Stimulated activated CD8-positive, alpha-beta memory T cell treated with anti-CD3 and anti-CD28 coated beads, Interleukin-7, amount 100 ng/mL, for 4 hours (primary cell): ENCODE results near the gene MTREX.

Experiments
- DNase-seq, 2 donors: peaks; one replicate each; pipeline ENCODE4 v3.0.0-alpha.2; 2020; ENCODE audit warnings: low read depth in 2 of 2

Gene MTREX

DNA sequence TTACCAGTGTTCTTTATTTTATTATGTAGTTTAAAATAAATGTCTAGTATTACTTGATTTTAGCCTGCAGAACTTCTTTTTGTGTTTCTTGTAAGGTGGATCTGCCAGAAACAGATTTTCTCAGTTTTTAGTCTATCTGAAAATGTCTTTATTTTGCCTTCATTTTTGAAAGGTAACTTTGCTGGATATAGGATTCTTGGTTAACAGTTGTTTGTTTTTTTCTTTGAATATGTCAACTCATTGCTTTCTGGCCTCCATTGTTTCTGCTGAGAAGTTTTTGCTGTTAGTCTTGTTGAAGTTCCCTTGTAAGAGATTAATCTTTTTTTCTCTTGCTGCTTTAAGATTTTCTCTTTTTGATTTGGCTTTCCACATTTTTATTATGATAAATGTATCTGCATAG lies 75.5 kb downstream of the MTREX start:
- no peak for DNase-seq

DNA sequence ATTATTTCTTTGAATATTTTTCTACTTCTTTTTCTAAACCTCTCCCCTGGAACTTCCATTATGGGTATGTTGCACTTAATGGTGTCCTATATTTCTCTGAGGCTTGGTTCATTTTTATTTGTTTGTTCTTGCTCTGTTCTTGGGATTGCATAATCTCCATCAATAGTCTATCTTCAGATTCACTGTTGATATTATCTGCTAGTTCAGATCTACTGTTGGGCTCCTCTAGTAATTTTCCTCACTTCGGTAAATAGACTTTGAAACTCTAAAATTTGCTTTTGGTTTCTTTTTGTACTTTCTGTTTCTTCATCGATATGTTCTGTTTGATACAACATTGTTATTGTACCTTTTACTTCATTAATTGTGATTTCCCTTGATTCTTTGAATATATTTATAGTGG lies 76.3 kb downstream of the MTREX start:
- no peak for DNase-seq

DNA sequence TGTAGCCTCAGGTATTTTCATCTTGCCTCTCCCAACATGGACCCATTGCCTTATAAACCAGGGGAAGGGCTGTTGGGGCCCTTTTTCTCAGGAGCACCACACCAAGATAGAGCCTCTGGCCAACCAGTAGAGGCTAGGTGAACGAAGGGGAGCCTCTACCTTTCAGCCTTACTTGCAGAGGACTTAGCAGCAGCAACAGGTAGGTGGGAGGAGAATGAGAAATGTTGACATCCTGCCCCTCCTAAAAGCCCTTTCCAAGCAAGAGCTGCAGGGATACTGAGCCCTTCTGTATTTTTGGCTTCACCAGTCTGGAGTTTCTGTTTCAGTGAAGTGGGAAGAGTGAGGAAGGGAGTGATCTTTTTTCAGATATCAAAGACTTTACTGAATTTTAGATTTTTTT lies 77.4 kb downstream of the MTREX start:
- no peak for DNase-seq

DNA sequence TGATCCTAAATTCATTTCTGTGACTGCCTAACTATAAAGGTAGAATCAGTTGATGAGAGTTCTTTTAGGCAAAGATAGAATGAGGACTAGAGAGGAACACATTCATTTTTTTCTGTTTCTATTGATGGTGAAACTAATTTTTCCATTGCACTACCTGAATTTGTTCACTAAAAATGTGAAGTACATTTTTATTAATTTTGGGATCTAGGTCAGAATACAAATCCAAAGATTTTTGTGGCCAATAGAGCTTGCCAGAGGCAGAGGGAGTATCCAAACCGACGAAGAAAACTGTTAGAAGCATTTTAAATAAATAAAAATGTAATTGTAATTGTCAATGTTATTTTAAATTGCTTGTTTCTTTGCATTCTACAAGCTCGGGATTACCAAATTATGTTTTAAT lies 78.1 kb downstream of the MTREX start:
- DNase-seq = no peak

DNA sequence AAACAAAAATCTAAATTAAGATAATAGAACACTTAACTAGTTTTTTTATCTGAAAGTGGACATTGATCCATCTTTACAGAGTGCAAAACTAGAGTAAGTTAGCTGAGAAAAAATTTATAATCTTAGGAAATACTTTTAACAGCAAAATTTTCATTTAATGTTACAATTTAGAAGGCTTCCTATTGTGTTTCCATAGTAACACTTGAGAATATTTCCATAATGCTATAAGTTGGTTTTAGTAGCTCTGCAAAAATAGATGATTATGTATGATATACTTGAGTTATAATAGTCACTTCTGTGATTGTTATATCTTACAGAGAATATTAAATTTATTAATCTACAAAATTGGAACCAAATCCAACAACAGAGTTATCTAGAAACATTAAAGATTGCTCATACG lies 78.6 kb downstream of the MTREX start:
- no peak for DNase-seq

- DNase-seq = no peak
Observed at GRCh38 chr5:55387865-55388264, 80.1 kb downstream of the MTREX start.

GRCh38 chr5:55391707-55392106 lies 83.9 kb downstream of the MTREX start:
- no peak for DNase-seq

DNA sequence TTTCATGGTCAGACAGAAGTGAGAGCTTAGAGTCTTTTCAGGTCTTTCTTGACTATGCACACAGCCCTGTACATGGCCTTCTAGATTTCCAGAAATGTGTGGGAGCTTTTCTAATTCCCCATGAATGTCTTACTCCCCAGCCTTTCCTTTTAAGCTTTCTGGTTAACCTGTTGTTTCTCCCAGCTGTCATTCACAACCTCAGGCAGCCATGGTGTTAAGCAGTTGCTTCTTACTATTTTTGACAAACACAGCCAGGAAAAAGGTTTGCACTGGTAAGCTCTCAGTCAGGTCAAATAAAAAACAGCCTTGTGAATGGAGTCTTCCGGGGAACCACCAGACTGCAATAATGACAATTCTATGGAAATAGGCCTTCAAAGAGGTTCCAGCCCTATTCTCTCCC lies 84.9 kb downstream of the MTREX start:
- no peak for DNase-seq

- DNase-seq = no peak
Observed at GRCh38 chr5:55393501-55394175, 85.8 kb downstream of the MTREX start.

- DNase-seq = no peak
Observed at GRCh38 chr5:55402199-55402598, 94.4 kb downstream of the MTREX start.

GRCh38 chr5:55406292-55406691 lies 98.5 kb downstream of the MTREX start:
- DNase-seq = no peak

DNA sequence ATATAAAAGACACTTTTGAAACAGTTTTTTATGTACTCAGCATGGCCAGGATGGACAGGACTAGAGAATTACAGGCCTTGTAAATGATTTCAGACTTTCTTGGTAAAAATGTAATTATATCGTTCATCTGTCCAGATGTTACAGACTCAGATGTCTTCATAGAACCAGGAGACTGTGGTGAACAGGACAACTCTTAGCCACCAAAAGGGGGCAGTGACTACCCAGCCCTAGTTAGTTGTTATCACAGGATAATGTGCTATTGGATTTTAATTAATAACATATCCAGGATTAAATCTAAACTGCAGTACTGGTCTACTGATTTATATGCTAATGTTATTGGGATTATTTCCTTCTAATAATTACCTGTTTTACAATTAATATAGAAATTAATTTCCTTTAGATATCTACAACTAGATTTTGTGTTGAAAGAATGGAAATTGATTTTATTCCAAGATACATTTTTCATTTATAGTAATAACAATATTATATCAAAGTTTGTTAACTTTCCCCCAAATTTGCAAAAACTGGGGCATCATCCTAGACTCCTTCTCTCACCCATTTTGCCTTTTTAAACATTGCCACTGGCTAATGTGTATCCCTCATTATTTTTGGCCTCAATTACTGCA lies 99.4 kb downstream of the MTREX start:
- no peak for DNase-seq

GRCh38 chr5:55407984-55408383 lies 100.2 kb downstream of the MTREX start:
- no peak for DNase-seq

DNA sequence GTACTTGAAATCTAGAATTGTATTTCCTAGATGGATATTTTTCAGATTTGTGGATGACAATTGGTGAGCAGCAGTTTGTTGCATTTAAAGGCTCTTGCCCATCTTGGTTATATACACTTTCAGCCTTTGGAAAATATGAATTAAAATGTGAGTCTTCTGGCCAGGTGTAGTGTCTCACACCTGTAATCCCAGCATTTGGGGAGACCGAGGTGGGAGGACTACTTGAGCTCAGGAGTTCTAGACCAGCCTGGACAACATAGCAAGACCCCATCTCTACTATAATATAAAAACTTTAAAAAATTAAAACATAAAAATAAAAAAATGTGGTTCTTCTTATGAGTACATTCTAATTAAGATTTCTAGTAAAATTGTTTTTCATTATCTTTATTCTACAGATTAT lies 102.0 kb downstream of the MTREX start:
- DNase-seq = no peak

DNA sequence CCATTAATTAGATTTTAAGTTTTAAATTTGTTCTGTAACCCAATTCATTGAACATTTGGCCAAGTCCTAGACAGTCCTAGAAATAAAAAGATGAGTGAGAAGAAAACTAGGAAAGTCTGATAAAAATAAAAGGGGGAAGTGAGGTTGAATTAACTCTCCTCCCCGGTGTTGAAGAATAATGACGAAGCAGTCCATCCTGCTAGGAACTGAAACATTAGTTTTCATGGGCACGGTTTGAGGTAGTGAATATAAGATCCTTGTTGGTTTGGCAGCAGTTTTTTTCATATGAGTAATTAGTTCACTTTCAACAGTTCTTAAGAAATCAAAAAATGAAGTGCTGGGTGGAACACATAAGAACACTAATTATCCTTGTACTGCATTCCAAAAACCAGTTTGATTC lies 103.1 kb downstream of the MTREX start:
- DNase-seq = no peak

DNA sequence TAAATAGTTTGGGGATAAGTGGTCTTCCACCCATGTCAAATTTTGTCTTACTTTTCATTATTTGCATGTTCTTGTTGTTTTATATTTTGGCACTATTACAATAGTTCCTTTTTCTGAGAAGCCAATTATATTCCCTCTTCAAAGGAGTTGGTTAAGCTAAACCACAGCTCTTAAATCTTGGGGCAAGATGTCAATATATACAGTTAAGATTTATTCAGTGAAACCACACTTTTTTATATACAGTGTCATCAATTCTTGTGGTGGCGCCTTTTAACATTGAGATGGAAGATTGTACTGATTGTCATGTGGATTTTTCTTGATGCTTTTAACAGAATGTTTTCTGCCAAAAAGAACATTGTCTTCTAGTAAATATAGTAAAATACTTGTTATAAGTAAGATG lies 104.1 kb downstream of the MTREX start:
- no peak for DNase-seq

- DNase-seq = no peak
Observed at GRCh38 chr5:55413644-55414043, 105.9 kb downstream of the MTREX start.

GRCh38 chr5:55415071-55415470 lies 107.3 kb downstream of the MTREX start:
- no peak for DNase-seq

DNA sequence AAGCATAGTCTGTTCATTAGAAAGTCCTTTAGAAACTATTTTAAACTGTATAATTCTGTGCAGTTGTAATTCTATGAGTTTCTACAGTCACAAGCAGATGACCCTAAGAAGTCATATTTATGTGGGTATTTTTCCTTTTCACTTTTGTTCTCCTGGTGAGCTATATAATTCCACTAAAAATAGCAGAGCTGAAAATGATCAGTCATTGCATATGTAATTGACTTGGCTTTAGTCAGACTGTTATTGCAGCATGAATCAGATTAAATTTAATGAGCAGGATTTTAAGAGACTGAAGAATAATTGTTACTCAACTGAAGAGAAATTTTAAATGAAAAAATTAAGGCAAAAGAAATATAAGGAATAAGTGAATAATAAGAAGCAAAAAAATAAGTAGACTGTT lies 108.5 kb downstream of the MTREX start:
- DNase-seq = no peak

DNA sequence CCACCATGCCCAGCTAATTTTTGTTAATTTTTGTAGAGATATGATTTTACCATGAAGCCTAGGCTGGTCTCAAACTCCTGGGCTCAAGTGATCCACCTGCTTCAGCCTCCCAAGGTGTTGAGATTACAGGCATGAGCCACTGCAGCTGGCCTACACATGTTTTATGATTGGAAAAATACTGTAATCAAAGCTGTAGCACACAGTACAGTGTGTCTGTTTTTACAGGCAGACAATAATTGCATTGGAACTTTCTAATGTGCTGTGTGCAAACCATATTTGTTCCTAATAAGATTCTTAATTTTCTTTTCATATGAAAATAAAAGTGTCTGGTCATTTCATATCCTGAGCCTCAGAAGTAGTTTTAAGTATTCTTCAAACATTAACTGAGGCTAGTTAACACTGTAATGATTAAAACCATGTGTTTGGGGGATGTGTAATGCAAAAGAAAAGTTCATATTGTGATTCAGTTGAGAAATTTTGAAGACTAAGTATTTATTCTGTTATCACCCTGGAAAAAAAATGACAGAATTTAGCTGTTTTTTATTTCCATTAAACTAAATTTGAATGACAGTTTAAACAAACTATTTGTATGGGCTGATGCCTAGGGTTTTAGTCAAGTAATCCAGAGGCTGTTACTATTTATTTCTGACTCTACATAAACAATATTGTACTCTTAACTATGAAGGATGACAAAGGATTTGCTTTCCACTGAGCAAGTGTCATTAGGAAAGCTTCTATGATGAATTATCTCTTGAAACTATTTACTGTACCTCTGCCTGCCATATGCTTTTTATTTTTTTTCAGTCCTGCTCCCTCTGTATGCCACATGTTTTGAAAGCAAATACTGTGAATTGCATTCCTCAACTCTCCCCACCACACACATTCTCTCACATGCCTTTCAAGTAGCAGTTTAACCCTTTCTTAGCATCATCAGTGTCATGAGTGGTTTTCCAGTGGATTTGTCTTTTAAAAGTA lies 111.5 kb downstream of the MTREX start:
- no peak for DNase-seq

GRCh38 chr5:55421074-55421529 lies 113.3 kb downstream of the MTREX start:
- DNase-seq = no peak

GRCh38 chr5:55426455-55426854 lies 118.7 kb downstream of the MTREX start:
- no peak for DNase-seq

DNA sequence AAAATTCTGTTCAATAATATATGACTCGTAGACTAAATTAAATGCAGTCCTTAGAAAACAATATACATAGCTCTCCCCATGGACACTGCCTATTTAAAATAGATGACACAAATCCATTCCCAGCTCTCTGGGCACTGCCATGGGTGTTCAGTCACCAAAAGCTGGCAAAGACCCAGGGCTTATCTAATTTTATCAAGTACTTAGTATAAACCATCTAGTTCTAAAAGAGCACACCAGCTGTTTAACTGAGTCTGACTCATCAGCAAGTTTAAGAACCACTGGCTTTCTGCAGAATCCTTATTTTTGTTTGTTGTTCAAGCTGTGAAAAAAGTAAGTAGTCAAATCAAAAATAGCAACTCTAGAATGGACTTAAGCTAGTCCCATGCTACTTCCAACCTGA lies 119.4 kb downstream of the MTREX start:
- no peak for DNase-seq
